WTC11 (cell line): ENCODE results near the gene ATXN2L. TPM values are rescaled to one million over a fixed set of nuclear protein-coding genes. Genes with fewer than 3 reads are reported as not detected.

ENCODE experiments used
- ATAC-seq: fragments of 200-7000 bp; cut with Tn5 transposase; 2 replicates; pipeline ENCODE4 v1.10.0; 2021; ENCODE audit warnings: mild to moderate bottlenecking, moderate library complexity
- CTCF ChIA-PET: fragments of 300-600 bp; sonication (Branson Sonifier 250); formaldehyde crosslinking; loops from one replicate; lab custom pipeline; 2021; ENCODE audit warnings: antibody characterized with exemption; lab: Charles Lee
- POLR2A ChIA-PET: fragments of 350-600 bp; sonication (Branson Sonifier 250); formaldehyde crosslinking; loops from one replicate; lab custom pipeline; 2021; ENCODE audit warnings: antibody characterized with exemption; lab: Charles Lee
- DNase-seq: peaks from one replicate; pipeline ENCODE4 v3.0.0; 2021; ENCODE audit warnings: low spot score
- H3K27ac Mint-ChIP-seq: 2 replicates; pipeline ENCODE4 v1.8.0; 2021; ENCODE audit warnings: mixed read lengths
- H3K27me3 Mint-ChIP-seq: 2 replicates; pipeline ENCODE4 v1.8.0; 2021; ENCODE audit warnings: low read depth, mild to moderate bottlenecking, moderate library complexity, mixed read lengths
- H3K36me3 Mint-ChIP-seq: 2 replicates; pipeline ENCODE4 v1.8.0; 2021; ENCODE audit warnings: mixed read lengths
- H3K4me1 Mint-ChIP-seq: 2 replicates; pipeline ENCODE4 v1.8.0; 2022; ENCODE audit warnings: mixed read lengths
- H3K4me3 Mint-ChIP-seq: 2 replicates; pipeline ENCODE4 v1.8.0; 2021; ENCODE audit warnings: mild to moderate bottlenecking, moderate library complexity, mixed read lengths
- H3K9me3 Mint-ChIP-seq: 2 replicates; pipeline ENCODE4 v1.8.0; 2021; ENCODE audit warnings: mixed read lengths
- CDX4 ChIP-seq: fragments of 250-450 bp; sonication (Bioruptor Pico); IDR thresholded peaks from 2 replicates; pipeline ENCODE4 v1.9.0; 2021; ENCODE audit warnings: moderate library complexity, mild to moderate bottlenecking, inconsistent platforms, borderline replicate concordance
- CTCF ChIP-seq: fragments of 200-600 bp; IDR thresholded peaks from 2 replicates; pipeline ENCODE4 v1.8.0; 2022; ENCODE audit warnings: antibody characterized with exemption
- E2F4 ChIP-seq: sonication (generic); formaldehyde crosslinking; IDR thresholded peaks from 2 replicates; pipeline ENCODE4 v1.8.1; 2022; ENCODE audit warnings: low read depth, mild to moderate bottlenecking, moderate library complexity, missing genetic modification reagents, borderline replicate concordance
- EMX1 ChIP-seq: fragments of 250-450 bp; sonication (Bioruptor Pico); IDR thresholded peaks from 2 replicates; pipeline ENCODE4 v1.8.0; 2021; ENCODE audit warnings: mild to moderate bottlenecking
- ERG ChIP-seq: fragments of 250-450 bp; sonication (Bioruptor Pico); IDR thresholded peaks from 2 replicates; pipeline ENCODE4 v1.8.0; 2021; ENCODE audit warnings: mild to moderate bottlenecking
- ETV6 ChIP-seq: sonication (generic); formaldehyde crosslinking; IDR thresholded peaks from 2 replicates; pipeline ENCODE4 v1.8.1; 2022; ENCODE audit warnings: mild to moderate bottlenecking, missing genetic modification reagents
- FOXP4 ChIP-seq: sonication (generic); formaldehyde crosslinking; IDR thresholded peaks from 2 replicates; pipeline ENCODE4 v1.8.0; 2022; ENCODE audit warnings: mild to moderate bottlenecking, missing genetic modification reagents
- GTF2I ChIP-seq: fragments of 250-450 bp; sonication (Bioruptor Pico); conservative IDR thresholded peaks from 2 replicates; pipeline ENCODE4 v1.4.0; 2021; ENCODE audit warnings: mild to moderate bottlenecking
- HMGA2 ChIP-seq: fragments of 250-450 bp; sonication (Bioruptor Pico); IDR thresholded peaks from 2 replicates; pipeline ENCODE4 v1.4.0; 2021; ENCODE audit warnings: mild to moderate bottlenecking, moderate library complexity
- IRF1 ChIP-seq: sonication (generic); formaldehyde crosslinking; IDR thresholded peaks from 2 replicates; pipeline ENCODE4 v1.8.0; 2023; ENCODE audit warnings: missing genetic modification reagents
- MXD4 ChIP-seq: fragments of 250-450 bp; sonication (Bioruptor Pico); IDR thresholded peaks from 2 replicates; pipeline ENCODE4 v1.8.0; 2021; ENCODE audit warnings: mild to moderate bottlenecking, moderate library complexity, borderline replicate concordance
- NFE2L1 ChIP-seq: sonication (generic); formaldehyde crosslinking; IDR thresholded peaks from 2 replicates; pipeline ENCODE4 v1.8.1; 2023; ENCODE audit warnings: missing genetic modification reagents
- OVOL2 ChIP-seq: fragments of 250-450 bp; sonication (Bioruptor Pico); IDR thresholded peaks from 2 replicates; pipeline ENCODE4 v1.9.0; 2021; ENCODE audit warnings: mild to moderate bottlenecking, borderline replicate concordance
- ZBTB43 ChIP-seq: sonication (generic); formaldehyde crosslinking; IDR thresholded peaks from 2 replicates; pipeline ENCODE4 v1.8.1; 2023; ENCODE audit warnings: mild to moderate bottlenecking, missing genetic modification reagents
- ZNF263 ChIP-seq: sonication (generic); formaldehyde crosslinking; IDR thresholded peaks from 2 replicates; pipeline ENCODE4 v1.8.1; 2022; ENCODE audit warnings: low read depth, mild to moderate bottlenecking, moderate library complexity, missing genetic modification reagents
- ZNF416 ChIP-seq: fragments of 250-450 bp; sonication (Bioruptor Pico); IDR thresholded peaks from 2 replicates; pipeline ENCODE4 v1.9.0; 2021; ENCODE audit warnings: mild to moderate bottlenecking, inconsistent platforms
- ZNF423 ChIP-seq: fragments of 250-450 bp; sonication (Bioruptor Pico); IDR thresholded peaks from 2 replicates; pipeline ENCODE4 v2.1.2; 2022; ENCODE audit warnings: mild to moderate bottlenecking, moderate library complexity
- ZSCAN18 ChIP-seq: fragments of 250-450 bp; sonication (Bioruptor Pico); IDR thresholded peaks from 2 replicates; pipeline ENCODE4 v2.1.2; 2022; ENCODE audit warnings: mild to moderate bottlenecking, moderate library complexity
- total RNA-seq: library from RNA; stranded (reverse); gene quantifications from 3 replicates; pipeline ENCODE4 v1.2.3, GENCODE V29; 2021

Gene ATXN2L
- total RNA-seq, 1 experiment from 2014 or later = 243 TPM

- no peak for DNase-seq
- POLR2A ChIA-PET = no interaction called here
- Mint-ChIP-seq H3K4me3 (no peak overlapping the region), H3K4me1 (peaks cover 7% of the 10 kb centered on the region), H3K9me3 (no peaks in the 10 kb centered on the region), H3K36me3 (peaks cover 23% of the 10 kb centered on the region)
- CTCF ChIA-PET = interaction anchor here (0.6 to 4.0 kb wide), 16 partner anchors 9 to 112 kb away, joined by 3 to 23 read pairs (median 4); partner anchors contain the start of genes LAT, NFATC2IP, SH2B1 and TUFM
- no peak for ATAC-seq
- TF ChIP-seq FOXP4 (CRISPR knock-in tag) (no peak), ZNF423 (CRISPR knock-in tag) (no peak), MXD4 (CRISPR knock-in tag) (no peak), ZBTB43 (CRISPR knock-in tag) (no peak), ZSCAN18 (CRISPR knock-in tag) (no peak), ZNF263 (CRISPR knock-in tag) (no peak), GTF2I (CRISPR knock-in tag) (no peak), ZNF416 (CRISPR knock-in tag) (no peak), HMGA2 (CRISPR knock-in tag) (no peak), ETV6 (CRISPR knock-in tag) (no peak), IRF1 (CRISPR knock-in tag) (no peak), NFE2L1 (no peak), OVOL2 (no peak), ERG (CRISPR knock-in tag) (no peak), CTCF (no peak), E2F4 (no peak), EMX1 (CRISPR knock-in tag) (no peak), CDX4 (CRISPR knock-in tag) (no peak)
- TF ChIP-seq, all 79 proteins: peak for 0
- Mint-ChIP-seq H3K27ac (no peak overlapping the region), H3K27me3 (no peaks in the 10 kb centered on the region)
Observed at GRCh38 chr16:28872952-28873351, 50.2 kb downstream of the ATXN2L start.
